ENCODE measurements around the gene KCNE4.
A peak's percentile ranks its signal among the peaks of the same experiment; 100 is the strongest.

DNA sequence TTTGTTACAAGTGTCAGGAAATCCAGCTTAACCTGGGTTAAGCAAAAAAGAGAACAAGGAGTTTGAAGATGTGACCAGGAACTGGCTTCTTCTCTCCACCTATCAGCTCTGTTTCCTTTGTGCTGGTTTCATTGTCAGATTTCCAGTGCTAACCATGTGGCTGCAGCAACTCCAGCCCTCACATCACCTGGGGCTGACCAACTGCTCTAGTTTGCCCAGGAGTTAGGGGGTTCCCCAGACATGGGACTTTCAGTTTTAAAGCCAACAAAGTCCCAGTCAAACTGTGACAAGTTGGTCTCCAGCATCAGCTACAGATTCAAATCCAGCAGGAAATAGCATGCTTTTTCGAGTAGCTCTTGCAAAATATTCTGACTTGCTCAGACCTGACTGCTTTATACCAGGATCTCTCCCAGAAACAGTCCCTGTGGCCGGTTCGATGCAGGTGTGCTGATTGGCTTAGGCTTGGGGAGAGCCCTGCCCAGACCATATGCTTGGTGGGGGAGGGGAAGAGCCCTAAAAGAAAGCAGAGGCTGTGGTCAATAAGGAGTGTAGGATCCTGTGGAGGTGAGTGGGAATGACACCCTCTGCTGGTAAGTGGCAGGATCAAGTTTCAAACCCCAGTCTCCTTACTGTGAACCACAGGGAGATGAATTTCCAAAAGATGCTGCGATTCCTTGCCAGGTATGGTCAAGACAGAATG is 49.5 kb downstream of the KCNE4 start:
- peak; percentile 47 to 65 for TF ChIP-seq CTCF (conservative IDR thresholded peaks at IDR 0.05 in 1 of 2, IDR thresholded peaks at IDR 0.05 in 1 of 2; ENCODE audit: low read depth in 1 of 2, low read length in 2 of 2)
- no peak for TF ChIP-seq EZH2 (IDR thresholded peaks at IDR 0.05; ENCODE audit: low read length, missing control alignments)

Measured in fibroblast of lung (primary cell).